HCT116 (cell line): ENCODE measurements around the gene ACSM3. TPM values are rescaled to one million over a fixed set of nuclear protein-coding genes. Genes with fewer than 3 reads are reported as not detected.

ENCODE experiments used
- ATAC-seq: fragments of 200-7000 bp; cut with Tn5 transposase; 2 replicates; pipeline ENCODE4 v1.9.1; 2020; ENCODE audit warnings: mild to moderate bottlenecking, moderate library complexity
- BruUV-seq: library from RNA; stranded (reverse); fragments of 400-500 nt; replicated peaks from 2 replicates; lab custom pipeline; 2021; lab: Mats Ljungman, UMichigan
- CTCF ChIA-PET: fragments of 300-600 bp; sonication (Branson Sonifier 250); formaldehyde crosslinking; loops from one replicate; lab custom pipeline; 2021; ENCODE audit warnings: antibody characterized with exemption; lab: Charles Lee
- POLR2A ChIA-PET: fragments of 300-600, 350-600 bp; sonication (Branson Sonifier 250); formaldehyde crosslinking; loops from one replicate; lab custom pipeline; 2021; ENCODE audit warnings: antibody characterized with exemption; lab: Charles Lee
- RAD21 ChIA-PET, 2 experiments: fragments of 300-600 bp; sonication (Branson Sonifier 250); formaldehyde crosslinking; loops; one replicate each; lab custom pipeline; 2023; ENCODE audit warnings: low total read pairs in 2 of 2; ENCODE audit not compliant: uncharacterized antibody in 2 of 2, unreplicated experiment in 2 of 2, low non-redundant PET in 1 of 2; lab: Charles Lee
- DNase-seq: peaks from one replicate; pipeline ENCODE4 v3.0.0-alpha.2; 2010; ENCODE audit warnings: low read depth, low spot score
- H2AFZ ChIP-seq: fragments of 200-600 bp; shearing (Covaris generic), sonication (generic); 2 replicates; pipeline ENCODE4 v1.6.1; 2017; ENCODE audit warnings: low read depth, mixed run types, mixed read lengths, antibody characterized with exemption, low read length; ENCODE audit not compliant: poor library complexity, severe bottlenecking
- H3K27ac ChIP-seq: 2 replicates; pipeline ENCODE4 v1.5.1; 2012; ENCODE audit warnings: low read depth, low read length
- H3K27me3 ChIP-seq: fragments of 200-600 bp; sonication (generic); 2 replicates; pipeline ENCODE4 v1.6.1; 2016; ENCODE audit warnings: mixed run types, low read length, mixed read lengths; ENCODE audit not compliant: insufficient read depth
- H3K36me3 ChIP-seq, 2 experiments: fragments of 200-500 bp in 1 of 2; fragments of 200-600 bp in 1 of 2; sonication (Bioruptor generic) in 1 of 2; sonication (generic) in 1 of 2; 2 replicates each; pipeline versions ENCODE4 v1.5.1 to v1.6.1; 2014 to 2016; ENCODE audit warnings: low read length in 2 of 2, inconsistent platforms in 1 of 2, mixed read lengths in 1 of 2, mixed run types in 1 of 2; ENCODE audit not compliant: insufficient read depth in 2 of 2, control insufficient read depth in 1 of 2
- H3K4me1 ChIP-seq, 2 experiments: fragments of 200-600 bp in 1 of 2; sonication (generic) in 1 of 2; 2 replicates each; pipeline versions ENCODE4 v1.5.1 to v1.6.1; 2012 to 2017; ENCODE audit warnings: low read length in 2 of 2, inconsistent platforms in 1 of 2, mild to moderate bottlenecking in 1 of 2, mixed read lengths in 1 of 2, mixed run types in 1 of 2, moderate library complexity in 1 of 2; ENCODE audit not compliant: insufficient read depth in 2 of 2, control insufficient read depth in 1 of 2
- H3K4me2 ChIP-seq: fragments of 200-600 bp; sonication (generic); 2 replicates; pipeline ENCODE4 v1.6.1; 2017; ENCODE audit warnings: mixed run types, low read length, mixed read lengths
- H3K4me3 ChIP-seq, 2 experiments: fragments of 200-600 bp in 1 of 2; sonication (generic) in 1 of 2; replicated peaks in 1 of 2; 2 replicates each; pipeline ENCODE4 v1.5.1; 2011 to 2016; ENCODE audit warnings: low read length in 2 of 2, control low read depth in 1 of 2, low read depth in 1 of 2, mild to moderate bottlenecking in 1 of 2, mixed read lengths in 1 of 2, mixed run types in 1 of 2
- H3K79me2 ChIP-seq: fragments of 200-600 bp; sonication (generic); 2 replicates; pipeline ENCODE4 v1.6.1; 2017; ENCODE audit warnings: mild to moderate bottlenecking, mixed run types, low read length, moderate library complexity, mixed read lengths; ENCODE audit not compliant: insufficient read depth
- H3K9ac ChIP-seq: fragments of 200-600 bp; sonication (generic); 2 replicates; pipeline ENCODE4 v1.6.1; 2016; ENCODE audit warnings: low read length, mixed read lengths
- H3K9me2 ChIP-seq: fragments of 200-600 bp; sonication (generic), shearing (Covaris generic); 2 replicates; pipeline ENCODE4 v1.6.1; 2017; ENCODE audit warnings: mixed run types, mild to moderate bottlenecking, moderate library complexity; ENCODE audit not compliant: insufficient read depth
- H3K9me3 ChIP-seq, 2 experiments: fragments of 200-500 bp in 1 of 2; fragments of 200-600 bp in 1 of 2; sonication (Bioruptor generic) in 1 of 2; sonication (generic) in 1 of 2; 2 replicates each; pipeline ENCODE4 v1.6.1; 2014 to 2017; ENCODE audit warnings: low read length in 2 of 2, mixed read lengths in 2 of 2, inconsistent platforms in 1 of 2, low read depth in 1 of 2, mild to moderate bottlenecking in 1 of 2, mixed run types in 1 of 2, moderate library complexity in 1 of 2; ENCODE audit not compliant: control insufficient read depth in 1 of 2, insufficient read depth in 1 of 2
- H4K20me1 ChIP-seq: fragments of 200-600 bp; sonication (generic), shearing (Covaris generic); 2 replicates; pipeline ENCODE4 v1.6.1; 2017; ENCODE audit warnings: mixed run types, mild to moderate bottlenecking, moderate library complexity; ENCODE audit not compliant: insufficient read depth
- EGR1 ChIP-seq: IDR thresholded peaks from 2 replicates; pipeline ENCODE4 v1.6.1; 2012; ENCODE audit warnings: low read depth
- RAD21 ChIP-seq: IDR thresholded peaks from 2 replicates; pipeline ENCODE4 v1.6.1; 2012; ENCODE audit warnings: low read depth, mild to moderate bottlenecking
- SP1 ChIP-seq: IDR thresholded peaks from 2 replicates; pipeline ENCODE4 v1.6.1; 2012; ENCODE audit warnings: low read depth
- YY1 ChIP-seq: IDR thresholded peaks from 2 replicates; pipeline ENCODE4 v1.6.1; 2011; ENCODE audit warnings: low read length, low read depth, moderate library complexity, mild to moderate bottlenecking; ENCODE audit not compliant: insufficient replicate concordance; ENCODE audit errors: extremely low read depth
- intact Hi-C: fragments of 100-400 bp; cut with micrococcal nuclease; formaldehyde crosslinking; loops from 2 replicates; pipeline ENCODE4 v1.10.0; 2022
- total RNA-seq: library from RNA; stranded (reverse); gene quantifications from one replicate; pipeline ENCODE4 v1.2.1, GENCODE V29; 2021; ENCODE audit not compliant: unreplicated experiment
- TF ChIP-seq, protein P1 (sequence below): IDR thresholded peaks from 2 replicates; pipeline ENCODE4 v1.6.1; 2012; ENCODE audit warnings: low read depth

ACSM3 gene
- total RNA-seq, 1 experiment from 2014 or later: 15.0 TPM

DNA sequence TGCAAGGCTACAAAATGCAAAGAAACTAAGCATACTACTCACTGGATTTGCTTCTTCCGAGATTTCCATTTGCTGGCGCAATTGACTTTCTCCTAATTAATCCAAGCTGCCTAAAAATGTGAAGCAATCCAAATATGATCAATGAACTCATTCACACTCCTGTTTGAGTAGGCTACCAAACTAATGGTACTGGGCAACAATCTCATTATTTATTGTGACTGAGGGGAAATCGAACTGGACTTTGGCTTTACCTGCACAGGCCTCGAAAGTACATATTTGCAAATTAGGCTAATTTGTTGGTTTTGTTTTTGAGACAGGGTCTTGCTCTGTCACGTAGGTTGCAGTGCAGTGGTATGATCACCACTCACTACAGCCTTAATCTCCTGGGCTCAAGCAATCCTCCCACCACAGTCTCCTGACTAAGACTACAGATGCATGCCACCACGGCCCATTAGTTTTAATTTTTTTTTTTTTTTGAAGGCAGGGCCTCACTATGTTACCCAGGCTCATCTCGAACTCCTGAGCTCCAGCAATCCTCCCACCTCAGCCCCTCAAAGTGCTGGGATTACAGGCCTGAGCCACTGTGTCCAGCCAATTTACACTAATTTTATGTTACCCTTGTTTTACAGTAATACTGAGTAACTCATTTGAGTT is 39.9 kb downstream of the ACSM3 start:
- peaks cover 25% of the 10 kb centered on the region for H3K79me2 ChIP-seq
- ChIA-PET RAD21 (no interaction called here), CTCF (no interaction called here), POLR2A (interaction anchor here (0.6 to 1.1 kb wide), 2 partner anchors 40 to 195 kb away, joined by 3 read pairs; partner anchors contain the start of gene ACSM3)
- H3K36me3 ChIP-seq: peaks cover 2 to 6% of the 10 kb centered on the region in 2 experiments; a peak in 3 of 4 replicates
- H3K4me1 ChIP-seq: peaks cover 8 to 16% of the 10 kb centered on the region in 2 experiments
- no peaks in the 10 kb centered on the region for H3K9me3 ChIP-seq
- no peak overlapping the region for H3K4me2 ChIP-seq
- no peaks in the 10 kb centered on the region for H3K27me3 ChIP-seq
- no peak for TF ChIP-seq EGR1
- no peak for TF ChIP-seq RAD21
- TF ChIP-seq, protein P1, sequence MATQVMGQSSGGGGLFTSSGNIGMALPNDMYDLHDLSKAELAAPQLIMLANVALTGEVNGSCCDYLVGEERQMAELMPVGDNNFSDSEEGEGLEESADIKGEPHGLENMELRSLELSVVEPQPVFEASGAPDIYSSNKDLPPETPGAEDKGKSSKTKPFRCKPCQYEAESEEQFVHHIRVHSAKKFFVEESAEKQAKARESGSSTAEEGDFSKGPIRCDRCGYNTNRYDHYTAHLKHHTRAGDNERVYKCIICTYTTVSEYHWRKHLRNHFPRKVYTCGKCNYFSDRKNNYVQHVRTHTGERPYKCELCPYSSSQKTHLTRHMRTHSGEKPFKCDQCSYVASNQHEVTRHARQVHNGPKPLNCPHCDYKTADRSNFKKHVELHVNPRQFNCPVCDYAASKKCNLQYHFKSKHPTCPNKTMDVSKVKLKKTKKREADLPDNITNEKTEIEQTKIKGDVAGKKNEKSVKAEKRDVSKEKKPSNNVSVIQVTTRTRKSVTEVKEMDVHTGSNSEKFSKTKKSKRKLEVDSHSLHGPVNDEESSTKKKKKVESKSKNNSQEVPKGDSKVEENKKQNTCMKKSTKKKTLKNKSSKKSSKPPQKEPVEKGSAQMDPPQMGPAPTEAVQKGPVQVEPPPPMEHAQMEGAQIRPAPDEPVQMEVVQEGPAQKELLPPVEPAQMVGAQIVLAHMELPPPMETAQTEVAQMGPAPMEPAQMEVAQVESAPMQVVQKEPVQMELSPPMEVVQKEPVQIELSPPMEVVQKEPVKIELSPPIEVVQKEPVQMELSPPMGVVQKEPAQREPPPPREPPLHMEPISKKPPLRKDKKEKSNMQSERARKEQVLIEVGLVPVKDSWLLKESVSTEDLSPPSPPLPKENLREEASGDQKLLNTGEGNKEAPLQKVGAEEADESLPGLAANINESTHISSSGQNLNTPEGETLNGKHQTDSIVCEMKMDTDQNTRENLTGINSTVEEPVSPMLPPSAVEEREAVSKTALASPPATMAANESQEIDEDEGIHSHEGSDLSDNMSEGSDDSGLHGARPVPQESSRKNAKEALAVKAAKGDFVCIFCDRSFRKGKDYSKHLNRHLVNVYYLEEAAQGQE: no peak
- no peak for TF ChIP-seq SP1
- TF ChIP-seq YY1: no peak
- no peak overlapping the region for H3K9ac ChIP-seq
- intact Hi-C loops: no loop called here
- DNase-seq: no peak
- ATAC-seq: no peak
- no peaks in the 10 kb centered on the region for H4K20me1 ChIP-seq
- H2AFZ ChIP-seq: no peak overlapping the region
- H3K4me3 ChIP-seq: no peak overlapping the region
- BruUV-seq: no TSS peak
- no peak overlapping the region for H3K27ac ChIP-seq
- H3K9me2 ChIP-seq: no peaks in the 10 kb centered on the region
